IMR-90 (cell line): Measurements from ENCODE around the gene HMG20B.

Experiments used
- BHLHE40 ChIP-seq: fragments of 150-350 bp; IDR thresholded peaks from 2 replicates; pipeline ENCODE4 v1.6.1; 2016; ENCODE audit warnings: mild to moderate bottlenecking, low read depth, low read length
- CEBPB ChIP-seq: IDR thresholded peaks from 2 replicates; pipeline ENCODE4 v1.6.1; 2012; ENCODE audit warnings: low read depth, low read length, improper control_type of control experiment
- MAFK ChIP-seq: IDR thresholded peaks from 2 replicates; pipeline ENCODE4 v1.6.1; 2012; ENCODE audit warnings: low read depth, low read length, improper control_type of control experiment
- MXI1 ChIP-seq: IDR thresholded peaks from 2 replicates; pipeline ENCODE4 v1.6.1; 2012; ENCODE audit warnings: low read depth, mild to moderate bottlenecking, low read length, moderate library complexity, borderline replicate concordance
- POLR2A ChIP-seq: IDR thresholded peaks from 2 replicates; pipeline ENCODE4 v1.6.1; 2012; ENCODE audit warnings: mild to moderate bottlenecking, low read depth, low read length
- RCOR1 ChIP-seq: IDR thresholded peaks from 2 replicates; pipeline ENCODE4 v1.6.1; 2012; ENCODE audit warnings: mild to moderate bottlenecking, low read length, improper control_type of control experiment; ENCODE audit not compliant: insufficient replicate concordance
- RFX5 ChIP-seq: IDR thresholded peaks from 2 replicates; pipeline ENCODE4 v1.8.0; 2012; ENCODE audit warnings: low read depth, mild to moderate bottlenecking, low read length, moderate library complexity
- USF2 ChIP-seq: fragments of 150-350 bp; IDR thresholded peaks from 2 replicates; pipeline ENCODE4 v1.6.1; 2017; ENCODE audit warnings: mild to moderate bottlenecking, antibody characterized with exemption, low read length, low read depth
- TF ChIP-seq, protein P1 (sequence below): conservative IDR thresholded peaks from 2 replicates; pipeline ENCODE4 v1.5.1; 2012; ENCODE audit warnings: mild to moderate bottlenecking, low read depth, low read length, improper control_type of control experiment
- TF ChIP-seq, protein P2 (sequence below): fragments of 150-350 bp; IDR thresholded peaks from 2 replicates; pipeline ENCODE4 v1.6.1; 2016; ENCODE audit warnings: low read depth, mild to moderate bottlenecking, low read length, moderate library complexity, borderline replicate concordance

GRCh38 chr19:3543150-3544057, 29.3 kb upstream of the HMG20B start:
- TF ChIP-seq POLR2A (no peak), MXI1 (no peak), RCOR1 (no peak), MAFK (no peak), RFX5 (no peak), CEBPB (no peak), USF2 (no peak), BHLHE40 (no peak)
- TF ChIP-seq, protein P1, sequence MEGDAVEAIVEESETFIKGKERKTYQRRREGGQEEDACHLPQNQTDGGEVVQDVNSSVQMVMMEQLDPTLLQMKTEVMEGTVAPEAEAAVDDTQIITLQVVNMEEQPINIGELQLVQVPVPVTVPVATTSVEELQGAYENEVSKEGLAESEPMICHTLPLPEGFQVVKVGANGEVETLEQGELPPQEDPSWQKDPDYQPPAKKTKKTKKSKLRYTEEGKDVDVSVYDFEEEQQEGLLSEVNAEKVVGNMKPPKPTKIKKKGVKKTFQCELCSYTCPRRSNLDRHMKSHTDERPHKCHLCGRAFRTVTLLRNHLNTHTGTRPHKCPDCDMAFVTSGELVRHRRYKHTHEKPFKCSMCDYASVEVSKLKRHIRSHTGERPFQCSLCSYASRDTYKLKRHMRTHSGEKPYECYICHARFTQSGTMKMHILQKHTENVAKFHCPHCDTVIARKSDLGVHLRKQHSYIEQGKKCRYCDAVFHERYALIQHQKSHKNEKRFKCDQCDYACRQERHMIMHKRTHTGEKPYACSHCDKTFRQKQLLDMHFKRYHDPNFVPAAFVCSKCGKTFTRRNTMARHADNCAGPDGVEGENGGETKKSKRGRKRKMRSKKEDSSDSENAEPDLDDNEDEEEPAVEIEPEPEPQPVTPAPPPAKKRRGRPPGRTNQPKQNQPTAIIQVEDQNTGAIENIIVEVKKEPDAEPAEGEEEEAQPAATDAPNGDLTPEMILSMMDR, result no peak
- TF ChIP-seq, protein P2, sequence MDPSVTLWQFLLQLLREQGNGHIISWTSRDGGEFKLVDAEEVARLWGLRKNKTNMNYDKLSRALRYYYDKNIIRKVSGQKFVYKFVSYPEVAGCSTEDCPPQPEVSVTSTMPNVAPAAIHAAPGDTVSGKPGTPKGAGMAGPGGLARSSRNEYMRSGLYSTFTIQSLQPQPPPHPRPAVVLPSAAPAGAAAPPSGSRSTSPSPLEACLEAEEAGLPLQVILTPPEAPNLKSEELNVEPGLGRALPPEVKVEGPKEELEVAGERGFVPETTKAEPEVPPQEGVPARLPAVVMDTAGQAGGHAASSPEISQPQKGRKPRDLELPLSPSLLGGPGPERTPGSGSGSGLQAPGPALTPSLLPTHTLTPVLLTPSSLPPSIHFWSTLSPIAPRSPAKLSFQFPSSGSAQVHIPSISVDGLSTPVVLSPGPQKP, result no peak
